Epithelial cell of proximal tubule (primary cell): Measurements from ENCODE around the gene KLHL40. TPM values are rescaled to one million over a fixed set of nuclear protein-coding genes. Genes with fewer than 3 reads are reported as not detected.

Source experiments
- DNase-seq: peaks from one replicate; pipeline ENCODE4 v3.0.0-alpha.2; 2011; ENCODE audit warnings: low read depth
- H3K4me3 ChIP-seq: 2 replicates; pipeline ENCODE4 v1.5.1; 2011; ENCODE audit warnings: low read depth, mild to moderate bottlenecking, low read length
- total RNA-seq: library from RNA; depleted of rRNA; stranded (reverse); fragments of >200 nt; gene quantifications from 2 replicates; pipeline ENCODE4 v1.2.3, GENCODE V29; 2015
- TF ChIP-seq, protein P1 (sequence below): conservative IDR thresholded peaks from 2 replicates; pipeline ENCODE4 v1.5.1; 2012; ENCODE audit warnings: low read depth, mild to moderate bottlenecking, low read length

KLHL40 gene
- total RNA-seq, 1 donor from 2014 or later: not detected

DNA sequence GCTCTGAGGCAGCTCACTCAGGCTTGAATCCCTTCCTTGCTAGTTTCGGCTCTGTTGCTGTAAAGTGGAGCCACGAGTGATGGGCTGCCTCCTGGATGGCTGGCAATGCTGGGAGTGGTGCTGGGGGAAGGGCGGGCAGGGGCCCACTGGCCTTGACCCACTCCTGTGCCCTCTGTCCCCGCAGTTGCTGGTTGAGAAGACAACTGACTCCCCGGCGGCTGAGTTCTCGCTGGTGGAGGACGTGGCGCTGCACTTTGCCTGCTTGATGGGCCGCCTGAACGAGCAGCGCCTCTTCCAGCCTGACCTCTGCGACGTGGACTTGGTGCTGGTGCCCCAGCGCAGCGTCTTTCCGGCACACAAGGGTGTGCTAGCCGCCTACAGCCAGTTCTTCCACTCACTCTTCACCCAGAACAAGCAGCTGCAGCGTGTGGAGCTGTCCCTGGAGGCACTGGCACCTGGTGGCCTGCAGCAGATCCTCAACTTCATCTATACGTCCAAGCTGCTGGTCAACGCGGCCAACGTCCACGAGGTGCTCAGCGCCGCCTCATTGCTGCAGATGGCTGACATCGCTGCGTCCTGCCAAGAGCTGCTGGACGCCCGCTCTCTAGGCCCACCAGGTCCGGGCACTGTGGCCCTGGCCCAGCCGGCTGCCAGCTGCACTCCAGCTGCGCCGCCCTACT is 27.1 kb upstream of the KLHL40 start:
- H3K4me3 ChIP-seq: no peak overlapping the region
- TF ChIP-seq, protein P1, sequence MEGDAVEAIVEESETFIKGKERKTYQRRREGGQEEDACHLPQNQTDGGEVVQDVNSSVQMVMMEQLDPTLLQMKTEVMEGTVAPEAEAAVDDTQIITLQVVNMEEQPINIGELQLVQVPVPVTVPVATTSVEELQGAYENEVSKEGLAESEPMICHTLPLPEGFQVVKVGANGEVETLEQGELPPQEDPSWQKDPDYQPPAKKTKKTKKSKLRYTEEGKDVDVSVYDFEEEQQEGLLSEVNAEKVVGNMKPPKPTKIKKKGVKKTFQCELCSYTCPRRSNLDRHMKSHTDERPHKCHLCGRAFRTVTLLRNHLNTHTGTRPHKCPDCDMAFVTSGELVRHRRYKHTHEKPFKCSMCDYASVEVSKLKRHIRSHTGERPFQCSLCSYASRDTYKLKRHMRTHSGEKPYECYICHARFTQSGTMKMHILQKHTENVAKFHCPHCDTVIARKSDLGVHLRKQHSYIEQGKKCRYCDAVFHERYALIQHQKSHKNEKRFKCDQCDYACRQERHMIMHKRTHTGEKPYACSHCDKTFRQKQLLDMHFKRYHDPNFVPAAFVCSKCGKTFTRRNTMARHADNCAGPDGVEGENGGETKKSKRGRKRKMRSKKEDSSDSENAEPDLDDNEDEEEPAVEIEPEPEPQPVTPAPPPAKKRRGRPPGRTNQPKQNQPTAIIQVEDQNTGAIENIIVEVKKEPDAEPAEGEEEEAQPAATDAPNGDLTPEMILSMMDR: no peak
- DNase-seq: no peak

DNA sequence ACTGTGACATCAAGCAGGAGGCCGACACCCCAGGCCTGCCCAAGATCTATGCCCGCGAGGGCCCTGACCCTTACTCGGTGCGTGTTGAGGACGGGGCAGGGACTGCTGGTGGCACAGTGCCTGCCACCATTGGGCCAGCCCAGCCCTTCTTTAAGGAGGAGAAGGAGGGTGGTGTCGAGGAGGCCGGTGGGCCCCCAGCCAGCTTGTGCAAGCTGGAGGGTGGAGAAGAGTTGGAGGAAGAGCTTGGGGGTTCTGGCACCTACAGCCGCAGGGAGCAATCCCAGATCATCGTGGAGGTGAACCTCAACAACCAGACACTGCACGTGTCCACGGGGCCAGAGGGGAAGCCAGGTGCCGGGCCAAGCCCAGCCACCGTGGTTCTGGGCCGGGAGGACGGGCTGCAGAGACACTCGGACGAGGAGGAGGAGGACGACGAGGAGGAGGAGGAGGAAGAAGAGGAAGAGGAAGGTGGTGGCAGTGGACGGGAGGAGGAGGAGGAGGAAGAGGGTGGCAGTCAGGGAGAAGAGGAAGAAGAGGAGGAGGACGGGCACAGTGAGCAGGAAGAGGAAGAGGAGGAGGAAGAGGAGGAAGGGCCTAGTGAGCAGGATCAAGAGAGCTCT is 26.5 kb upstream of the KLHL40 start:
- TF ChIP-seq, protein P1: no peak
- no peak overlapping the region for H3K4me3 ChIP-seq
- no peak for DNase-seq

DNA sequence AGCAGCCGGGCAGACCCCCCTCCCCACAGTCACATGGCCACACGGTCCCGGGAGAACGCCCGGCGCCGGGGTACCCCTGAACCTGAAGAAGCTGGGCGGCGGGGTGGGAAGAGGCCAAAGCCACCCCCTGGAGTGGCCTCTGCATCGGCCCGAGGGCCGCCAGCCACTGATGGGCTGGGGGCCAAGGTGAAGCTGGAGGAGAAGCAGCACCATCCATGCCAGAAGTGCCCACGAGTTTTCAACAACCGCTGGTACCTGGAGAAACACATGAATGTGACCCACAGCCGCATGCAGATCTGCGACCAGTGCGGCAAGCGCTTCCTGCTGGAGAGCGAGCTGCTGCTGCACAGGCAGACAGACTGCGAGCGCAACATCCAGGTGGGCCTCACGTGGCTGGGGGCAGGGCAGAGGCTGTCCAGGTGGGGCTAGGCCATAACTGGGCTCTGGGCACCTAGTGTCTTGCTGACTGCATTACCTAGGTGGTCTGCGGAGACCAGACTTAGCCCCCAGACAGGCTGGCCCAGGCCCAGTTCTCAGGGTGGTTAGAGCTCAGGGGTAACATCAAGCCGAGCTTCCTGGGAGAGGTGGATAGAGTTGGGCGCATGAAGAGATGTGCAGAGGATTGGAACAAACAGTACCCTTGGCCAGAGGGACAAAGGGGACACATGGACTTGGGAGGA is 25.7 kb upstream of the KLHL40 start:
- DNase-seq: no peak
- TF ChIP-seq, protein P1: no peak

DNA sequence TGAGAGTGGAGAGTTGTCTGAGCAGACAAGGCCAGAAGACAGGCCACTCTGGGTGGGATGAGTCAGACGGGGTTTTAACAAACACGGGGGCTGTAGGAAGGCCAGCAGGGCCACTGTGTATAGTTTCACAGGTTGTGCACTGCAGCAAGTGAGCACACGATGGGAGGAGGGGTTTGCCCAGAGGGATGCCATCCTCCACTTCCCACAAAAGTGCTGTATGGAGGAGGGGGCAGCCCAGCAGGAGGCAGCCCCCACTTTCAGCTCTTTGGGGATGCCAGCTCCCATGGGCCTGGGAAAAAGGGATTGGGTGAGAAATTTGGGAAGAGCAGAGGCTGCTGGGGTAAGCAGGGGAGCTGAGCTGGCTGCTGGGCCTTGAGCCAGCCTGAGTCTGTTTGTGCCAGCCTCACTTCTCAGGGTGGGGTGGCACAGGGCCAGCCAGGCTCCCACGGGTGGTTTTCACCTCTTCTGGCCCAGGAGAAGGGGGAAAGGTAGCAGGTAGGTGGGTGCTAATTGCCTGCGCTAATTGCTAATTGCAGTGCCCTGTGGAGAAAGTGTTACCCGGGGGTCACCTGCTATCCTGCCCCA is 25.1 kb upstream of the KLHL40 start:
- DNase-seq: no peak
- H3K4me3 ChIP-seq: no peak overlapping the region
- TF ChIP-seq, protein P1: no peak

More for the DNA sequence above, 25.7 kb upstream of the KLHL40 start:
- no peak overlapping the region for H3K4me3 ChIP-seq

DNA sequence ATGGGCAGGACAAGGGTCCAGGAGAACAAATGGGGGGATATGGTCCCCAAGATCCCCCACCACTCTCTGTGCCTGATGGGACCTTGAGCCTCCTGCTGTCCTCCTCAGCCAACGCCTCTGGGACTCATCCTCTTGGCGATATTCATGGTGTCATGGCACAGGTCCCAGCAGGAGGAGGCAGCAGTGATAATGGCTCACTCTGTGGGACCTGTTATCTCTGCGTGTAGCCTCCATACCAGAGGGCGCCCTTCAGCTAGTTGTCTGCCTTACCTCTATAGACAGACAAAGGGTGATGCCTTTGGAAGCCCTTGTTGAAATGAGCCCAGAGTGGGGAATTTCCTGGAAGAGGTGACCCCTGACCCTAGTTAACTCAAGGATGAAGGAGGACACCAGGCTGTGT is 24.4 kb upstream of the KLHL40 start:
- H3K4me3 ChIP-seq: no peak overlapping the region
- TF ChIP-seq, protein P1: peak; percentile 23
- DNase-seq: no peak

GRCh38 chr3:42661593-42662022 is 23.7 kb upstream of the KLHL40 start:
- no peak overlapping the region for H3K4me3 ChIP-seq
- no peak for DNase-seq
- TF ChIP-seq, protein P1: no peak
